ENCODE results near the gene PPP1R1C. TPM values are rescaled to one million over a fixed set of nuclear protein-coding genes. Genes with fewer than 3 reads are reported as not detected.

The PPP1R1C gene
- total and polyA plus RNA-seq, 10 donors = 0.24 to 0.48 (median 0.32) TPM; not detected in 5

GRCh38 chr2:182069908-182070307 is 84.3 kb downstream of the PPP1R1C start:
- intact Hi-C loops (cut with DNase I; ENCODE audit: low total_unique reads) = no loop called here

GRCh38 chr2:182070736-182071135 is 85.1 kb downstream of the PPP1R1C start:
- DNase-seq = no peak
- intact Hi-C loops (cut with DNase I; ENCODE audit: low total_unique reads) = no loop called here
- no peaks in the 10 kb centered on the region for H3K36me3 ChIP-seq
- no peaks in the 10 kb centered on the region for H3K9me3 ChIP-seq
- no peak overlapping the region for H3K4me3 ChIP-seq
- no peak overlapping the region for H3K27ac ChIP-seq
- TF ChIP-seq POLR2AphosphoS5 (IDR thresholded peaks at IDR 0.05) (no peak), CTCF (IDR thresholded peaks at IDR 0.05 in 8 of 11, conservative IDR thresholded peaks at IDR 0.05 in 3 of 11) (no peak), POLR2A (IDR thresholded peaks at IDR 0.05) (no peak)
- 88 to 98% (median 92%) methylated on average over 2 of the region's 2 CpGs for WGBS, 5 donors
- H3K4me1 ChIP-seq = no peaks in the 10 kb centered on the region
- H3K27me3 ChIP-seq (replicated peaks in 1 of 7) = no peaks in the 10 kb centered on the region

More at GRCh38 chr2:182069908-182070307, 84.3 kb downstream of the PPP1R1C start:
- Histone ChIP-seq H3K27ac (no peak overlapping the region), H3K4me1 (no peaks in the 10 kb centered on the region), H3K36me3 (no peaks in the 10 kb centered on the region), H3K9me3 (no peaks in the 10 kb centered on the region), H3K4me3 (no peak overlapping the region), H3K27me3 (replicated peaks in 1 of 7) (no peaks in the 10 kb centered on the region)
- TF ChIP-seq POLR2AphosphoS5 (IDR thresholded peaks at IDR 0.05) (no peak), POLR2A (IDR thresholded peaks at IDR 0.05) (no peak), CTCF (IDR thresholded peaks at IDR 0.05 in 8 of 11, conservative IDR thresholded peaks at IDR 0.05 in 3 of 11) (no peak)
- WGBS, 5 donors = 81 to 97% (median 92%) methylated on average over 2 of the region's 2 CpGs
- no peak for DNase-seq

GRCh38 chr2:182072861-182073260 is 87.2 kb downstream of the PPP1R1C start:
- Histone ChIP-seq H3K4me1 (peaks cover 0 to 5% (median 0%) of the 10 kb centered on the region in 6 donors), H3K36me3 (no peaks in the 10 kb centered on the region), H3K27ac (no peak overlapping the region), H3K27me3 (replicated peaks in 1 of 7) (peaks cover 0 to 6% (median 0%) of the 10 kb centered on the region in 7 donors), H3K4me3 (no peak overlapping the region), H3K9me3 (no peaks in the 10 kb centered on the region)
- 89 to 96% (median 94%) methylated on average over 6 of the region's 6 CpGs for WGBS, 5 donors
- intact Hi-C loops (cut with DNase I; ENCODE audit: low total_unique reads) = no loop called here
- TF ChIP-seq POLR2AphosphoS5 (IDR thresholded peaks at IDR 0.05) (no peak), CTCF (IDR thresholded peaks at IDR 0.05 in 8 of 11, conservative IDR thresholded peaks at IDR 0.05 in 3 of 11) (no peak), POLR2A (IDR thresholded peaks at IDR 0.05) (no peak)
- no peak for DNase-seq

GRCh38 chr2:182073613-182074012 is 88.0 kb downstream of the PPP1R1C start:
- TF ChIP-seq CTCF (IDR thresholded peaks at IDR 0.05 in 8 of 11, conservative IDR thresholded peaks at IDR 0.05 in 3 of 11) = no peak
- intact Hi-C loops (cut with DNase I; ENCODE audit: low total_unique reads) = no loop called here
- no peak for DNase-seq
- H3K36me3 ChIP-seq = no peaks in the 10 kb centered on the region
- no peaks in the 10 kb centered on the region for H3K9me3 ChIP-seq
- no peak overlapping the region for H3K4me3 ChIP-seq
- H3K27ac ChIP-seq = no peak overlapping the region
- peaks cover 0 to 8% (median 0%) of the 10 kb centered on the region in 7 donors for H3K27me3 ChIP-seq (replicated peaks in 1 of 7)
- peaks cover 0 to 5% (median 0%) of the 10 kb centered on the region in 6 donors for H3K4me1 ChIP-seq
- 71 to 96% (median 88%) methylated on average over 3 of the region's 3 CpGs for WGBS, 5 donors

Measured in spleen (tissue), 11 donors.